Eye (tissue), 1 donor: ENCODE measurements around the gene CEBPG.

Experiments
- DNase-seq: peaks from one replicate; pipeline ENCODE4 v3.0.0-alpha.2; 2015

Gene CEBPG

DNA sequence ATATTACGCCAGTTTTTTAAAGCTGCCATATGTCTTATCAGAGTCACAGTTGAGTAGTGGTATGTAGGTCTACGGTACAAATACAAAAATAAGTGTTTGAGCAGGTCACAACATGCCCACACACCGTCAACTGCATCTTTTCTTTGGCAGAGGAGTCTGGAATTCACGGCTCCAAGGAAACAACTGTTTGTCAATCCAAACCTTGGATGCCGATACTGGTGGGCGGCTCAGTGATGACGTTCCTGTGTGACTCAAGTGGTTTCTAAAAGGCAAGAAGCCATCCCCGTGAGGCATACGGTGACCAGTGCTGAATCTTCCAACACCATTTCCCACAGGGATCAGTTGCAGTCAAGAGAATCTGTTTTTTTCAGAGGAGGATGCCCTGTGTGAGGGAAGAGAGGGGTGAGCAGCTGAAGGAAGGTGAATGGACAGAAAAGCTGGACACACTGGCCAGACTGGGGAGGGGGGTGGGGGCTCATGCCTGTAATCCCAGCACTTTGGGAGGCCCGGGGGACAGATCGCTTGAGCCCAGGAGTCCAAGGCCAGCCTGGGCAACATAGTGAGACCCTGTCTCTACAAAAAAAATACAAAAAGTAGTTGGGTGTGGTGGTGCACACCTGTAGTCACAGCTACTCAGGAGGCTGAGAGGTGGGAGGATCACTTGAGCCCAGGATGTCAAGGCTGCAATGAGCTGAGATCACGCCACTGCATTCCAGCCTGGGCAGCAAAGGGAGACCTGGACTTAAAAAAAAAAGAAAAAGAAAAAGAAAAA, 22.8 kb upstream of the CEBPG start:
- no peak for DNase-seq

DNA sequence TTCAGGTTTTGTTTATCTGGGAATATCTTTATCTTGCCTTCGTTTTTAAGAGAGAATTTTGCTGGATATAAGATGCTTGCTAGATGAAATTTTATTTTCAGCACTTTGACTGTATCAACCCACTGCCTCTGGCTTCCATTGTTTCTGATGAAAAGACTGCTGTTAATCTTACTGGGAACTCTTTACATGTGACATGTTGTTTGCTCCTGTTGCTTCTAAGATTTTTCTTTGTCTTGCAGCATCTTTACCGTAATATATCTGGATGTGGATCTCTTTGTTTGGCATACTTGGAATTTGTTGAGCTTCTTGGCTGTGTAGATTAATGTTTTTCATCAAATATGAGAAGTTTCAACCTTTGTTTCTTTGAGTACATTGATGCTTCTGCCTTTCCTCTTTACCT, 18.0 kb upstream of the CEBPG start:
- no peak for DNase-seq

DNA sequence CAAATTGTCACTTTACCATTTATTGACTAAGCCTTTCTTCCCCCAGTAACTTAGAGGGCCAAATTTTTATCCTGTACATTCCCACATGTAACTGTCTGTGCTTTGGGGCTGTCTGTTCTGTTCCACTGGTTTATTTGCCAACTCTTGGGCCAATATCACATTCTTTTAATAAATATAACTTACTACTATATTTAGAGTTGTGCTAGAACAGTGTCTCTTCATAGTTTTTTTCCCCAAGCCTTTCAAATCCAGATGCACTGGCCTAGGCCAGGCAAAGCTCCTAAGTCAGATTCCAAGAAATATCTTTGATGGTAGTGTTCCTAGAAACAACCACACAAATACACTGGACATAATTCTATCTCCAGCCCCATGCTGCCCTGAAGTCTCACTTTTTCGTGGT, 16.0 kb upstream of the CEBPG start:
- no peak for DNase-seq

DNA sequence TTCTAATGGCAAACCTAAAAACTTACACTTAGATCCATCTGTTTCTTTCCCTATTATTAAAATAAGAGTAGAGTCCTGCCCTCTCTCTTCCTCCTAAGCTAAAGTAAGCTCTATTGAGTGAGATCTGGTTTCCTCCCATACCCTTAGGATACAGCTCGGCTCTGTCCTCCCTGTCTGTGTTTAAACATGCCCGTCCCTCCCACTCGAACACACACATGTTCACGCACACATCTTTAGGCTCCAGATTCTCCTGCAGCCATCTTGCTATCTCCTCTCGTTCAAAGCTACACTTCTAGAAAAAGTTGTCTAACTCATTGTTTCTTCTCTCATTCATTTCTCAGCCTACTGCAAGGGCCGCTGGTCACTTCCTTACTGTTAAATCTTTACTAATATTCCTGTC, 15.1 kb upstream of the CEBPG start:
- no peak for DNase-seq

DNA sequence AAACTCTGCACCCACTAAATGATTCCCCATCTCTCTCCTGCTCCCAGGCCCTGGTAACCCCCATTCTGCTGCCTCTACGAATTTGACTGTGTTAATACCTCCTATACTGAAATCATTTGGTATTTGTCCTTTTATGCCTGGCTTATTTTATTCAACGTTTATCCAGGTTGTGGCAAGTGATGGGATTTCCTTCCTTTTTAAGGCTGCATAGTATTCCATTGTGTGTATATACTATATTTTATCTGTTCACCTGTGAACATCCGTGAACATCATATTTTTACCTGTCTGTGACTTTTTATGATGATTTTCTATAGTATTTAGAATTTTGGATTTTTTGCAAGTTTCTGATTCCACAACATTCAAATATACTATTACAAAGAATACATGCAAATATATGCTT, 13.9 kb upstream of the CEBPG start:
- DNase-seq = no peak

DNA sequence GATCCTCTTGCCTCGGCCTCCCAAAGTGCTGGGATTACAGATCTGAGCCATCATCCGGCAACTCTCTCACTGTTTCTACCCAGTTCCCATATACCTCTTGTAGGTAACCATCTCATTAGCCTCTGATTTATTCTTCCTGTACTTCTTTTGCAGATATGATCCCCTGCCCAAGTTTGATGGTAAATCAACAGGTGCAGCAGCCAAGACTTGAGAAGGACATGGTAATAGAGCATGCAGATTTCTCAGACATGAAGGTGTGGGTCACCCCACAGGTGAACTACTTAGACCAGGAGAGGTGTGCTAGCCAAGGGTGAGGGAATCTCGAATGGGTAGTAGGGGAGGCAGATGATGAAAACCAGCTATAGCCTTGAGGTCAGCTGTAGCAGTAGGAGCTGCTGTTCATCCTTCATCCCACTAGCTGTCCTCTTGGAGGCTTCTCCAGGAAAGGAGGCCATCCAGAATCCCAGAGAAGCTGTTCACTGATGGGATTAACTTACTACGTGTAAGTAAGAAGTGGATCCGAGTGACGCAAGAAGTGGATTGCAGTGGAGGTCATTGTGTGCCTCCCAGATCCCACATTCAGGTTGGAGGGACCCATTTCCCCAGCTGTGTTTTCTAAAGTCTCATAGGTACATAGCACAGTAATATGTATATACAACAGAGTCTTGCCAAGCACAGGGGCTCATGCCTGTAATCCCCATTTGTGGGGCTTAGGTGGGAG, 10.8 kb upstream of the CEBPG start:
- DNase-seq = no peak

DNA sequence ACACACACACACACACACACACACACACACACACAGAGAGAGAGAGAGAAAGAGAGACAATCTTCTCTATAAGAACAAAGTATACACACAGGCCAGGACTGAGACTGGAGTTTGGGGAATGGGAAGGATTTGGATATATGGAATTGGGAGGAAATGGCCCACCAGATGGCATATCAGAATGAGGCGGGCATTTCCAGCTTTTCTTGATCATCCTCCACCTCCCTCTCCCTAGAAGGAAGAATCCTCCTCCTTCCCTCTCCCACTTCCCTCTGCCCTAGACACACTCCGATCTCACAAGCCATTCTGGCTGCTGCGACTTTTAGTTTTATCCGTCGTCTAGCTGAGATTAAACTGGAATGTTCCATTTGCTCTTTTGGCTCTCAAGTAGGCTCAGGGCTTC, 10.0 kb upstream of the CEBPG start:
- no peak for DNase-seq

DNA sequence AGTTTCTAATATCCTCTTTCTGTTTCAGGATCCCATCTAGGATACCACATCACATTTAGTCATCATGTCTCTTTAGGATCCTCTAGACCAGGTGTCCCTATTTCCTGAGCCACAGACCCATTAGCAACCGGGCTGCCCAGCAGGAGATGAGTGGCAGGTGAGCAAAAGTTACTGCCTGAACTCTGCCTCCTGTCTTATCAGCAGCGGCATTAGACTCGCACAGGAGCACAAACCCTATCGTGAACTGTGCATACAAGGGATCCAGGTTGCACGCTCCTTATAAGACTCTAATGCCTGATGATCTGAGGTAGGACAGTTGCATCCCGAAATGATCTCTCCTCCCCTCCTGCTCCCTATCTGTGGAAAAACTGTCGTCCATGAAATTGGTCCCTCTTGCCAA, 7.8 kb upstream of the CEBPG start:
- no peak for DNase-seq

DNA sequence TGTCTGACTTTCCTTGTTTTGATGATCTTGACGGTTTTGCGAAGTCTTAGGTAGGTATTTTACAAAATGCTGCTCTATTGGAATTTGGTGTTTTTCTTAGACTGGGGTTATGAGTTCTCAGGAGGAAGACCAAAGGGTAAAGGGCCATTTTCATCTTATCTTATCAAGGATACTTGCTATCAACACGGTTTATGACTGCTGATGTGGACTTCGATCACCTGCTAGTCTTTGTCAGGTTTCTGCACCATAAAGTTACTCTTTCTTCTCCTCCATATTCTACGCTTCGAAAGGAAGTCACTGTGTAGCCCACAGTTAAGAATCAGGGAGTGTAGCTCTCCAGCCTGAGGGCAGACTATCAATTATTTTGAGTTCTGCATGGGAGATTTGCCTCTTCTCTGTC, 7.4 kb upstream of the CEBPG start:
- no peak for DNase-seq

DNA sequence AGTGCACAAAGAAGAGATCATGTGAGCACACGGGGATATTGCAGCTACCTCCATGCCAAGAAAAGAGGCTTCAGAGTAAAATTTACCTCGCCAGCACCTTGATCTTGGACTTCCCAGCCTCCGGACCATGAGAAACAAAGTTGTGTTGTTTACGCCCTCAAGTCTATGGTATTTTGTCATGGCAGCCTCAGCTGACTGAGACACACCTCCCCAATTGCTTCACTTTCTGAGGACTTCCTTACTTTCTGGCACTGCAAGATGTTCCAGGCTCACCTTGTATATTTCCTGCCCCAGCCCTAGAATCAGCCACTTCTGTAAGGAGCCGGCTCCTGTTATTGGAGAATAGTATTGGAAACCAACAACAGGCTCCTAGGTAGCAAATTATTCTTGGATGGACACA, 6.6 kb upstream of the CEBPG start:
- no peak for DNase-seq

DNA sequence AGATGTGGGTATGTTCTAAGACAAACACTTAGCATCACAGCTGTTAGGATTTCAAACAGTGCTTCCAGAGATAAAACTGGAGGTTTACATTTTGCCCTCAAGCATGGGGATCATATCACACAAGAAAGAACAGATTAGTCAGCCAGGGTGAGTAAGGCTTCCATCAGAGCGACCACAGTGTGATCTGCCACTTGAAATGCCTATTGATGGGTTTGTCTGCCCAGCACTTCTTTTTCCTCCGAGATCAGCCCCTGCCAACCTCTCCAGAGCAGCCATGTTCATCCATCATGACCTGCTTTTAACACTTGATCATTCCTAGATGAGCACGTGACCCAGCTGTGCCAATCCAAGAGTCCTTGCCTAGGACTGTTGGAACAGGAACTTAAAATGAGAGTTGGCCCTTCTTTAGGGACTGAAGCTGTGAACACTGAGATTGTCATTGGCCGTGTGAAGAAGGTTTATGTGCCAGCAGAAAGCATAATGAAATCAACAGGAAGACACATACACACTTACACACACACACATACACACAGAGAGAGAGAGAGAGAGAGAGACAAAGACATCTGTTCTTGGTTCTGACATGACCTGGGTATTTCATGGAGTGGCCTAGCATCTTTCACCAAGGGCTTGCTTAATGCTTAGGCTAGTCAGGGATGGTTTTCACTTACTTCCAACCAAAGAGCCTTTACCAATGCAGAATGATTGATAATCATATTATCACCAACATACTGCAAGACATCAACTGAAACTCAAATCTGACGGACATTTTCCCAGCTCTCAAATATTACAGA, 5.2 kb upstream of the CEBPG start:
- no peak for DNase-seq

DNA sequence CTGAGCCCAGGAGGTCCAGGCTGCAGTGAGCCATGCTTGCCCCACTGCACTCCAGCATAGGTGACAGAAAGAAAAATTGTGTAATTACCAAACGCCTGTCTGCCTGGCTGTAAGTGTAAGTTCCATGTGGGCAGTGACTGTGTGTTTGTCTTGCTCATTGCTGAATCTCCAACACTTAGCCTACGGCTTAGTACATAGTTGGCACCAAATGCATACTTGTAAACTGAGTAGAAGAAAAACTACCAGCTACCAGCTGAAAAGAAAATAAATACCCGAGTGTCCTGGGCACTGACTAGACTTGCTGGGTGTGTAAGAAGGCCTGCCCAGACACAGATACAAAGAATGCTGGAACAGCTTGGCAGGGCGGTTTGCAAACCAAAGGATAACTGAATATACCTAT, 2.7 kb upstream of the CEBPG start:
- no peak for DNase-seq

DNA sequence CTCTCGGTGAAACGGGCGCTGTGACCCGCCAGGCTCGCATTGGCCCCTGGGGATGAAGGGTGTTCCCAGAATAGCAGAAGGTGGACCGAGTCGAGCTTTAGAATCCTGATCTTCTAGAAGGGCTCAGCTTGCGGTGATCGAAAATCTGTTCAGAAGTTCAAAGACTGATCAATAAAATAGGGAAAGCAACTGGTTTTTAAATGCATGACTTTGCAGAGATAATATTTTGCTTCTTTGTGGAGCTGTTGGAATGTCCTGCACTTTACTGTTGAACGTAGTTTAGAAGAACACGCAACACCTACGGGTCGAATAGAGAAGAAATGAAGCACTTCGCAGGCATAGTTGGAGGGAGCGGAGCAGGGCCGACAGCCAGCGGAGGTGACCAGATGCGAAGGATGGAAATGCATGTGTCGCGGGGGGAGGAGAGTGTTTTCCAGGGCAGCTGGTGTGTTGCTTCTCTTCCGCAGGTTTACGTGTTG, 766 bp downstream of the CEBPG start:
- DNase-seq = peak; percentile 77

DNA sequence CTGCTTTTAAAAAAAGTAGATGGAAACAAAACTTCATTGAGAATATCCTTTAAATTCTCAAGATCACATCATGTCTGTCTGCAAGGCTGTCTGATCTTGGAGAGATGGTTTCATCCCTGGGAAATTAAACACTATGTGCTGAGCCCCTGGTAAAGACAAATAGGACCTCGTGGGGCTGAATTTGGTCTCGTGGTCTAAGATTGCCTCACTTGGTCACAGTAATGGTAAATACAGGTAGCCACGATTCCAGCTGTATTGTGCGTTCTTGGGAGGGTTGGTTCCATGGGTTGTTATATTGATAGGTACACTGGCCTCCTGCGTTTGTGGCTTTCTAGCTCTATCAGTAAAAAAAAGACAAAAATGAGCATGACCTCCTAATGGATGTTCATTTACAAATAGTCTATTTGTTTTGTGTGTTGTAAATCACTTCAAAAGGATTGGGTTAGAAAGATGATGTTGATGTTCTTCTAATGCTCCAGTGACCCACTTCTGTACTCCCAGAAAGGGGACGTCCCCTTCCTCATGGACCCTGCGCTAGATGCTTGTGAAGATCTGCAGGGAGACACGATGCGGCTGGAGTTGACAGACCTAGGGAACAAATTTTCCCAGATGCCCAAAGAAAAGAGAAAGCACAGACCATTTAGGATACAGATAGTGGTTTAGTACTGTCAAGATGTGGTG, 1.8 kb downstream of the CEBPG start:
- DNase-seq = no peak

DNA sequence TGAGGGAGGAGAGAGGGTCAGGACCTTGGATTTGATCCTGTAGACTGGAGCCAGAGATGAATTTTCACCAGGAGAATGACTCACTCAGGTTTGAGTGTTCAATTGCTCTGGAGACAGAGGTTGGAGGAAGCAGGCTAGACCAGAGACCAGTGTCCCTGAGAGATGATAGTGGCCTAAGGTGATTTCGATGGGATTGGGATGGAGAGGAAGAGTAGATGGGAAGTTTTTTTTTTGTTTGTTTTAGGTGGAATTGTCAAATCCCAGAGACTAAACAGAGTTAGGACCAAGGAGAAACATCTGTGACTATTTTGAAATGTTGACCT, 2.3 kb downstream of the CEBPG start:
- DNase-seq = no peak

DNA sequence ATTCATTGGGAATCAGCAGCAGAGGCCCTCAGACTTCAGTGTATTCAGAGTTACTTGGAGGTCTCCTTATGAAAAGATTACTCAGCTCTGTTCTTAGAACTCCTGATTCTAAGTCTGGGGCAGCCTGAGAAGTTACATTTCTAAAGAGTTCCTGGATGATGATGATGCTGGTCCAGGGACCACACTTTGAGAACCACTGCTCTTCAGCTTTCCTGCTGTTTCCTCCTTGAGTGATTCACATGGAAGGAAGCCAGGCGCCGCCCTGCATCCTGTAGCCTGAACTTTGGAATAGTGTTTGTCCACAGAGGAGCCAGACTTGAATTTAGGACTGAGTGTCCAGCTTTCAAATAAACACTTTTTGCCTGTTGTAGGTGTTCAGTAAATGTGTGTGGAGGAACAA, 2.9 kb downstream of the CEBPG start:
- no peak for DNase-seq

DNA sequence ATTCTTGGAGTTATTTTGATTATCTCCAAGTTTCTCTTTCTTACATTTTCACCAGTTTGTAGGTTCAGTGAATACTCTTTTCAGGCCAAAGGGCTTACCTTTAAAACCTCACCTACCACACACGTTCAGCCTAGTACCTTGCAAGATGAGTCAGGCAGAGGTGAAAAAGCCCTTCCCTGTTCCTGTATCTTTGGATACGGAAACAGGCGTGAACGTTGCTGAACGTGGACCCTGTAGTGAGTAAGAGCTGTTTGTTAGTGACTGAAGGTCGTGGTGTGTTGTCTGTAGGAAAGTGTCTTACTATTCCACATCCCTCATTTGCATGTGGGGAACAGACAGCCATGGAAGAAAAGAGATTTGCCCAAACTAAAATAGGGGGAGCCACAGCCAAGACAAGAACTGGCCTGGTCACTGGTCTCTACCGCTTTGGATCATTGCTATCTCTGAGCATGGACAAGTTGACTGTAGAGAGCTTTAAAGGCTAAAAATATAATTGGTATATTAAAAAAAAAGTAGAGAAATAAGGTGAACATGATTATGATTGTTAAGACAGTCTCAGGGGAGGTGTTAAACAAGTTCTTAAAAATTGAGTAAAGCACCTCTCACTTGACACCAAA, 3.5 kb downstream of the CEBPG start:
- no peak for DNase-seq

DNA sequence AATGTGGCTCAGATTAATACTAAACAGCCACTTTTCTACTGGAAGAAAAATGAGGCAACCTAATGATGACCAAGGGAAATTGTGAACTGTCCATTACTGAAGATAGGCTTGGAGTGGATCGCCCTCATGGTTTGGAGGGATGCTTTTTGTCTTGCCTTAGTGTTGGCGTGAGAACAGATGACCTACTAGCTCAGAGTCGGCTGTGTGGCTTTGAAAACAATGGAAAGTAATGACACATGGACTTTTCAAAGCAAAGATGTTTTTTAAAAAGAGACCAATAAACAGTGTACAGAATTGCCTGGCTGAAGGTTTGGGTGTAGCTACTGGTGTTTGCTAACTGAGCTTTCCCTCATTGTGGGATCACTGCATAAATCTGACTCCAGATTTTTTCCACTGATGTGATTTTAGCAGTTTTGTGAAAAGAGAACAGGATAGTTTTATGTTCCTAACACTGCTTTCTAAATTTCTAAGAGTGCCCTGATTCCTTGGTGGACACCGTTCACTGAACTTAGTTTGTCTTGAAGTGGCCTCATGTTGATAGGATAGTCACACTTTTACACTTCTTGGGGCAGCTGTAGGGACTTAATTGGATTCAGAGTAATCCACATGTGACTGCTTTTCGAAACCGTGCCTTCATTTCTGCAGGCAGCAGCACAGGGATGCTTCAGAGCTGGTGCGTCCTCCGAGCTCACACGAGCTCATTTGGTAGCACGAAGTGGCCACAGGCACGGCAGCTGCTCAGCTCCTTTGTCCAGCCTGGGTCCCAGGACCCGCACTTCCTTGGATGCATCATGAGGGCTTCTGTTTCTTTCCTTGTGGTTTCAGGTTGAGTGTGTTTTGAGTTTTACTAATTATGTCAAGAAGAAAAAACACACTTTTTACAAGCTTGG, 4.3 kb downstream of the CEBPG start:
- DNase-seq = peak; percentile 75

DNA sequence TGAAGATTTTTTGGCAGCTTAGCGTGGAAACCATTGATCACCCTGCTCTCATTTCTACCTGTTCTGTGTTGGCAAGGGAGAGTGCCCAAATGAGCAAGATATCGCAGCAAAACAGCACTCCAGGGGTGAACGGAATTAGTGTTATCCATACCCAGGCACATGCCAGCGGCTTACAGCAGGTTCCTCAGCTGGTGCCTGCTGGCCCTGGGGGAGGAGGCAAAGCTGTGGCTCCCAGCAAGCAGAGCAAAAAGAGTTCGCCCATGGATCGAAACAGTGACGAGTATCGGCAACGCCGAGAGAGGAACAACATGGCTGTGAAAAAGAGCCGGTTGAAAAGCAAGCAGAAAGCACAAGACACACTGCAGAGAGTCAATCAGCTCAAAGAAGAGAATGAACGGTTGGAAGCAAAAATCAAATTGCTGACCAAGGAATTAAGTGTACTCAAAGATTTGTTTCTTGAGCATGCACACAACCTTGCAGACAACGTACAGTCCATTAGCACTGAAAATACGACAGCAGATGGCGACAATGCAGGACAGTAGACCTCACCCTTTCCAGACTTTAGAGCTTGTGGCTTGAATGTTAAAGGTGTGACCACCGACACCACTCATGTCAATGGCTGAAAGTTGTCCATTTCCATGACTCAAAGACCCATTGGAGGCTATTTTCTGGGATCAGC, 5.8 kb downstream of the CEBPG start:
- DNase-seq = no peak

DNA sequence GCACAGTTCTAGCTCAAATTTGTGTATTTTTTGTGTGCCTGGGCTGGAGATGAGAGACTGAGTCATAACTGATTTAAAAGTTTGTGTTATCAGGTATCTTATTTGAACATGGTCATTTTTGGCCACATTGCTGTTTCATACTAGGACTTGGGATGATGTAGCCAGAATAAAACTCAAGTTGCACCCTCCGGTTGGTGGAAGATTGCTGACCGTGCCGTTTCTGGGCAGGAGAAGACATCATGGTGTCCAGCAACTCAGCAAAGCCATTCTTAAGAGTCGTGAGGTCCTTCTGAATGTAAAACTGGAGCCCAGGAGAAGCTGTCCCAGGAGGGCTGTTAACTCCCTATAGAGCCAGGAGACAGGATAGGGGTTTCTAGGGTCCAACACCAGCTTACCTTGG, 7.6 kb downstream of the CEBPG start:
- DNase-seq = no peak

DNA sequence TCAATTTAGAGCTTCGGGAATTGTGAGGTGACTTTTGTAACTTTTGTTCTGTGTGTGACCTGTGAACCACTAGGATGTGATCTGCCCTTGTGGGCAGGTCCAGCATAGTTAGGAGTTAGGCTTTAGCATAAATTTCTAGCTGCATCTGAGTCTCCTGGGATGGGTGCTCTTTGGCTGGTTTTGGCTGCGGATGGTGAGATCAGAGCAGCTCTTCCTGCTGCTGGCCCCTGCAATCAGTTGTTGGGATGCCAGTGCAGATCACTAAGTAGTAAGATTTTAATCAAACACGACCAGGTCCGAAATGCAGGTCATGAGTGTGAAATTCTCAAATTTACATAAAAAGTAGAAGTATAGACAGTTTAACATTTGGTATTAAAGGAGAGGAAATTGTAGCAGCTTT, 8.5 kb downstream of the CEBPG start:
- no peak for DNase-seq
